ENCODE results near the gene ZRANB3.

ZRANB3 gene

DNA sequence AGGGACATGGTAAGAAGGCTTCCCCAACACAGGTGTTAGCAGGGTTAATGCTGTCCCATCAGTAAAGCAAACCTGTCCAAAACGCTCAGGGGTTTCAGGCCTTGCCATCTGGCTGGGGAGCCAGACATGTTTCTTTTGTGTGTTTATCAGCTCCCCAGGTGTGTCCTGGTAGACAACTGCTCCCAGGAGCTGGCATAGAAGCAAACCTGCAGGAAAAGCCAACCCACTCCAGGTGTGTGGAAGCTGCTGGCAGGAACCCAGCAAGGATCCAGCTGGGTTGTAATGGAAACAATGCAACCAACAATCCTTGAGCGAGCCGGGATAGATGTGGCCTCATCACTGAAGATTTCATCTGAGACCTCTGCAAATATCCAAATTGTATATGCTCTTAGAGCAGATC is 355.8 kb downstream of the ZRANB3 start:
- no peak for DNase-seq (ENCODE audit: low read depth, low spot score)

DNA sequence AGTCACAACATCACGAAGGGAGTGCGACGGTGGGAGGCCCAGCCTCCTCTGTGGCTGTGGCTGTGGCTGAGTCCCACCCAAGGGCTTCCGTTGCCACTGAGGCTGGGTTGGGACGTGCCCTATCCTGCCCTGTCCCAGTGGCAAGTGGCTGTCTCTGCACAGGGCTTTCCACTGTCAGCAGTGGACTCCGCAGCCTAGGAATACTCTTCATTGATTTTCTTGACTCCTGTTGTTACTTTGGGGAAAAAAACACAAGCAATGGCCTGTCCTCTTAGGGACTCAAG is 356.3 kb downstream of the ZRANB3 start:
- no peak for DNase-seq (ENCODE audit: low read depth, low spot score)

DNA sequence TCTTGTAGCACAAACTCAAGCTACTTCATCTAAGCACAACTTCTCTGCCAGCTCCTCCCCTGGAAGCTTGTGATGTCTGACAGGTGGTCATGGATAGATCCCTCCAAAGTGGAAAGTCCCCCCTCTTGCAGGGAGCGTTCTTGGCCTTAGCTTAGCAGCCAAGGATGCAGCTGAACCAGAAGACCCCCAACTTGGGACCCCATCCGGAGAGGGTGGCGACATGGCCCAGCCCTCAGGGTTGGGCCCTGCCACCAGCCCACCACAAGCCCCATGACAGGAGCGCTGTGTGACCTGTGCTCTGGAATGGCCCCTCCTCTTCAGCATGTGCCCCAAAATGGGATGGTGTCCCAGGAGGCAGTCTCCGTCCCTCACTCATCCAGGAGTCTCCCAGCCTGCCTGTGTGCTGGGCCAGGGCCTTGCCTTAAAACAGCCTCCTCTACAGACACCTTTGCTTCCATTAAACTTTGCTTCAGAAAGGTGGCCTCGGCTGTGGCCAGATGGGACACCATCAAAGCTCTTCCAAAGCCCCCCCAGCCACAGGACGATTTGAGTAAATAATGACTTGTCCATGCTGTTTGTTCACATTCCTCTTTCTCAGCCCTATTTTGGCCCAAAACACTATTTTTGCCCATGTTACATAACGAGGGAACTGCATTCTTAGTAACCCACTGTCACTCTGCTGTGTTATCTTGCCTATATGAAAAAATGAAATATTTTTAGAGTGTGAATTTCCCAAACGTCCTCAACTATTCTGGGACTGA is 356.8 kb downstream of the ZRANB3 start:
- DNase-seq (ENCODE audit: low read depth, low spot score) = no peak

DNA sequence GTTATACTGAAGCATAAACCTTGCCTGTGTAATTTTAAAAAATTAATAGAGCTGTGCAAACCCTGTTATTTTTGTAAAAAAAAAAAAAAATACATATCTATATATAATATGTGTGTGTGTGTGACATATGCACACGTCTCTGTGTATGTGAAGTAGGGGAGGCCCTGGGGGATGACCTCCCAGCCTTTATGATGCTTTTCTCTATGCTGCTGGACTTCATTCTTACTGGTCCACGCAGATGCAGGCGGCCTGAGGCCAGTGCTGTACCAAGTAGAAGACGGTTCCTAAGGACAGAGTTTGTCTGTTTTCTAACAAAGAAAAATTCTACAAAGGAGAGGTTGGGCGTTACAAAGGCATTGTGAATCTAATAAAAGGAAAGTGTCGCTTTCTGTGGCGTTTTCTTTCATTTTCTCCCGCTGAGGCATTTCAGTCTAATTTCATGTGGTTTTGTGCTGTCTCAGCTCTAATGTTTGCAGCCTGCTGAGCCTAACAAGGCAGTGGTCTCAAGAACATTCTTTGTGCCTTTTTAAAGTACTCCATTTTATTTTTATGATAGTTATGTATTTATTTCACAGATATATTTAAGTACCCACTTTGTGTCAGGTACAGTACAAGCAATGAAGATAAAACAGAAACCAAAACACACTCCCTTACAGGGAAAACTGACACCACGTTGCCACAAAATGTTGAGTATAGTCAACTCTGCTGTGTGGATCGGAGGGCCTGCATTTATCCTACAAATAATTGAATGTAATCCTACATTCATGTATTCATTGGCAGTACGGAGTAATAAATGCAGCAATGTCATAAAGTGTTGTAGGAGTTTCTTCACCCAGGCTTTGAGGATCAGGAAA is 360.9 kb downstream of the ZRANB3 start:
- DNase-seq (ENCODE audit: low read depth, low spot score) = no peak

DNA sequence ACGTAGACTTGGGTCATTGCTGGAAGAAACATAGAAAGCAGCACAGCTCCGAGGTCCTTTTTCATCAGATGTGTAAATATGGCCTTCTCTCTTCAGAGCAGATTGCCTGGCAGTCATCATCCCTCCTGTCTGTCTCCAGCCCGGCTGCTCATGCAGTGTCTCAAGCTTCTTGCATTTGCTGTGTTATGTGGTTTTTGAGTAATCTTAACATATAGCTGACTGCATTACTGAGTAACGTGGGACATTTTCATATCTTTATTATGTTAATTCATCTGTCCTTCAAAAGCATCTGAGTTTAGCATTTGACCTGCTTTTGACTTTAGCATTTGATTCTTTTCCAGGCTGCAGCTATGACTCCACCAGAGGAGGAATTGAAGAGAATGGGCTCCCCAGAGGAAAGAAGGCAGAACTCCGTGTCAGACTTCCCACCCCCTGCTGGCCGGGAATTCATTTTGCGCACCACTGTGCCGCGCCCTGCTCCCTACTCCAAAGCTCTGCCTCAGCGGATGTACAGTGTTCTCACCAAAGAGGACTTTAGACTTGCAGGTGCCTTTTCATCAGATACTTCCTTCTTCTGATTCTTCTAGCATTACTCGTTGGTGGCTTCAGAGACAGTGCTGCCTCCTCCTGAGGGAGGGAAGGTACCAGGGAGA is 362.7 kb downstream of the ZRANB3 start:
- no peak for DNase-seq (ENCODE audit: low read depth, low spot score)

DNA sequence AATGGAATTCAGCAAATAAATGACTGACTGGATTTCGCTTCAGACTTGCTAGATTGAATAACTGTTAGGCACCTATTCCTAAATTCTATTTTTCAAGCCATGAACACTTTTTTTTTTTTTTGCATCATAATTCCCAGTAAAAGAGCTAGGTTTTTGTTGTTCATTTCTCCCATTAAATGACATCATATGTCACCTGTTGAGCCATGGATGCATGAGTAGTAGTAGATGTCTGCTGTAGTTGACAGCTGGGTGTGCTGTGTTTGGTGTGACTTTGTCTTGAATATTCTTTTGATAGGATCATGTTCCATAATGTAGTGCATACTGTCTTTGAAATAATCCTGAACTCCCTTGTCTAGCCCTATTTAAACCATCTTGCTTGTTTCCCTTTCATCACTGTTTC is 363.7 kb downstream of the ZRANB3 start:
- DNase-seq (ENCODE audit: low read depth, low spot score) = no peak

DNA sequence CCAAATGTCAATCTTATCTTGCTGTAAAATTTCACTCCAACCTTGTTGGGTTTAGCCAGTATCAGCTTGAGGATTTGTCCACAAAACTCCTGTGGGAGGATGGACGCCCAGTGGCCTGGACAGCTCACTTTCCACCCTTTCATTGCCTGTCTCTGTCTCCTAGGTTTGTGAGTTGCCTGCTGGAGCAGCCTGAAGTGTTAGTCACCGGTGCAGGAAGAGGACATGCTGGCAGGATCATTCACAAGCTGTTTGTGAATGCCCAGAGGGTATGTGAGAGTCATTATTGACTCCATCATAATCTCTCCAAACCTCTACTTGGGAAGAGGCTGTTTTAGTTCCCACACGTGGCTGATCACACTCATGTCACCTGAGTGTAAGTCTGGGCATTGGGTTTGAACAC is 366.6 kb downstream of the ZRANB3 start:
- no peak for DNase-seq (ENCODE audit: low read depth, low spot score)

DNA sequence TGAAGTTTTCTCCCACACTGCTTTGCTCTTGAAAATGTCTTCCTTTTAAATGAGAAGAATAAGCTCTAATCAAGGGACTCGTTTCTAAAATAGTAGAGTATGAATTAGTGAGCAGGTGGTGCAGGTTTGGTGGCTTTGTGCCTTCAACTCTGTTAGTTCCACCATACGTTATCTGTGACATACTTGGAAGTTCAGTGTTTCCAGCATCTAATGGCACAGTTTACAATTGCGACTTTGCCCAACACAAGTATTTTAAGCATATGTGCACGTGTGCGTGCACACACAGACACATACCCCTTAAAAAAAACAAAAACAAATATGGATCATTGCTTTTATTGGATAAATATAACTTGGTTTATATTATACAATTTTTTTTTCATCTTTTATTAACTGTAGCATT is 367.1 kb downstream of the ZRANB3 start:
- DNase-seq (ENCODE audit: low read depth, low spot score) = no peak

DNA sequence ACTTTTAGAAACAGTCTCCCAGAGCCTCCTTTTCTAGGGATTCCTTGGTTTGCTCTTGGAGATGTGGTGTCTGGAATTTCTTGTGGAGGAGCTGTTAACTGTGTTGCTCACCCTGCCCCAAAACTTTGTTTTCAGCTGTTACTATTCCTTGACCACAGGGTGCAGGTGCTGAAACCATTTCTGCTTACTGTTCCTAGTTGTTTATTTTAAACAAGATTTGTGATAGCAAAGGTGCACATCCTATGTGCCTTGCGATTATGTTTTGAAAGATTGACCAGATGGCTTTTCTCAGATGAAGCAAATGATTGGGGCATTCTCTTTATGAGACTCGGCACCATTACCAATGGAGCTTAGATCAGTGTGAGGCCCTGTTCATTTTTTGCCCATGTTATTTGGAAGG is 367.7 kb downstream of the ZRANB3 start:
- DNase-seq (ENCODE audit: low read depth, low spot score) = no peak

DNA sequence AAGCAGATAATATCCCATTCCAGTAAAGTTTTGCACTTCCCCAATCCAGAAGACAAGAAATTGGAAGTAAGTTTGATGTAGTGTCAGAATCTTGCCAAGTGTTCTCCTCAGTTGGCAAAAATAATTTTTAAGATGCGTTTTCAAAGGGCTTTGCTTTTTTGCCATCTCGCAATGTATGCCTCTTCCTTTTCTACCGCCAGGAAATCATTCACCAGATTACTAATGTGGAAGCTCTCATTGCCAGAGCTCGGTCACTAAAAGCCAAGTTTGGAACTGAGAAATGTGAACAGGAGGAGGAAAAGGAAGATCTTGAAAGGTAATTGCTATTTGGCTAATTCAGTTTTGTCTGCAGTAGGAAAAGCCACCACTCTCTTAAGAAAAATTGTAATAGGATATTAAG is 368.2 kb downstream of the ZRANB3 start:
- DNase-seq (ENCODE audit: low read depth, low spot score) = no peak

DNA sequence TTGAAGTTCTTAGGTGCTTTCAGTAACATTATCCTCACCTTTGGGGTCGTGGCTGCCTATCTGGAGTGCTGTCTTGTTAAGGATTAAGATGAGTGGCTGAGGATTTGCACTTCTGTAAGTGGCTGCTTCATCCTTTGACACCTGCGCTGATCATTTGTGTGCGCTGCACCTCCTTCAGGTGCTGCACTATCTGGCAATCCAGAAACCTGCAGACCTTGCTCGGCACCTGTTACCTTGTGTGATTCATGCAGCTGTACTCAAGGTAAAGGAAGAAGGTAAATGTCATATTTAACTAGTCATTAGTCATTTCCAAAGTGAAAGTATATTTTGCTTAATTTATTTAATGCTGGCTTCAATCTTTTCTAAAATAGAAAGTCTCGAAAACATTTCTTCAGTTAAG is 368.6 kb downstream of the ZRANB3 start:
- no peak for DNase-seq (ENCODE audit: low read depth, low spot score)

DNA sequence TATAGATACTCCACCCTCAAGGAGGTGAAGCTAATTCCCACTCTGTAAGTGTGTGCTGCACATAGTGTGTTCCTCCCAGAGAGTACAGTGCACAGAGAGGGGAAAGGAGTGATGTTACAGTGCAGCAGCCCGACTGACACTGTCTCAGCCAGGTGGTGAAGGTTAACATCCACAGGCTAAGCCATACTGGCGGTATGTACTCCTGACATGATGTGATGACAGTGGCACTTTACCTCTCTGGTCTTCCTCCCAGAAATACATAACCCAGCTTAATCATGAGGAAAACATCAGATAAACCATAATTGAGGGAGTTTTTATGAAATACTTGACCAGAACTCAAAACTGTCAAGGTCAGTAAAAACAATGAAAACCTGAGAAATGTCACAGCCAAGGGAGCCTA is 371.8 kb downstream of the ZRANB3 start:
- DNase-seq (ENCODE audit: low read depth, low spot score) = no peak

DNA sequence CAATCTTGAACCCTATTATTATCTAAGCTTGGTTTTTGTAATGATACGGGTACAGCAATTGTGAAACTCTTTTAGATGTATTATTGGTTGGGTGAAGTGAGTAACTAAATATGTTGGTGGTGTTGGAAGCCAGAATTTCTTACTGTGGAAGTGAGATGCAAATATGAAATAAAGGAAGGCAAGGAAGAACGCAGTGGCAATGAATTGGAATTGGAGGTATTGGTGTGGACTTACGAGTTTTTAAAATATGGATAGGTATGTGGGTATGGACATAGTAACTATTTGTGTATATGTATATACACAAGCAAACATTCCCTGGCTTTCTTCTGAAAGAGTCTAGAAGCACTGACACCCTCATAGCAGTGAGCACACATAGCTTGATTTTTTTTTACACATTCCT is 373.2 kb downstream of the ZRANB3 start:
- no peak for DNase-seq (ENCODE audit: low read depth, low spot score)

DNA sequence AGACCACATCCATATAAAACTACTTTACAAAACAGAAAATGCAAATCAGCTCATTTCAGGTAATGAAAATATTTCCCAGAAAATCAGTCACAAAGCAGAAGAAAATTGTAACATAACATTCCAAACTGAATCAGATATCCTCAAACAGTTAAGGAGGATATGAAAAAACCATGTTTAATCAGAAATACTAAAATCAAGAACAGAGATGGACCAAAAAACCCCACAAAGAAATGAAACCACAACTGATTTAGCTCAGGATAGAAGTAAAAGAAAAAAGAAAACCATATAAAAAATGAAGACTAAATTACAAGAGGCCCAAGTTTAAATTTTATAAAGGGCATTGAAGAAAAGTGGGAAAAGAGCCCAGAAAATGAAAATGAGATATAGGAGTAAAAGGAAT is 376.1 kb downstream of the ZRANB3 start:
- DNase-seq (ENCODE audit: low read depth, low spot score) = no peak

DNA sequence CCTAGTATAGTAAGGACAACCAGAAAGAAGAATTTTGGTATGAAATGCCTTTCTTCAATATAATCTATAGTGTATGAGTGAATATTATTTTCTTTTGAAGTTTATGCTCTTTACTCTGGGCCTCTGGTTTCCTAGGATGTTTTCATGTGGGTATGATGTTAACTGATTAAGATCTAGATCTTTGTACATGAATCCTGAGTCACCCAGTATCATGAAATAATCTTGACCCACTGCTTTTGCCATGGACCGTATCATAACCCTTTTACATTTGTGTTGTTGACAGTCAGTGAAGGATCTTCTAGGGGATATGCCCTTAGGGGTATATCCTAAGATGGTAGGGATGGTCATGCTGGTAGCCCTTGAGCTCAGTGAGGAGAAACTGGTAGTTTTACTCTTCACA is 378.7 kb downstream of the ZRANB3 start:
- DNase-seq (ENCODE audit: low read depth, low spot score) = no peak

DNA sequence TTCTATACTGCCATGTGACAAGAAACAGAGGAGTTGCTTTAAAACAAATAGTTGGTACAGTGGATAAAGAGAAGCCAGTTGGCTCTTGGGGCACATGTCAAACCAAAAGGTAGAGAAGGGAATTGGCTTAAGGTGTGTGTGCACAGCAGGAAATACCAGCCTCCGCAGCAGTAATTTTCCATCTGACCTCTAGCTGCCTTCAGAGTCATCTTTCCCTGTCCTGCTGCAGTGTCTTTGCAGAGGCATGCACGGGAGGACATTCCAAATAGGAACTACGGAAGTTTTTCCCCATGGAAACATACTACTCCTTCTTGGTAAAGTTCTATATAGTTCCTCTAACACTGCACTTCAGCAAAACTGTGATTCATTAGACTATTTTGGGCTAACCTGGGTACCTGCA is 379.4 kb downstream of the ZRANB3 start:
- DNase-seq (ENCODE audit: low read depth, low spot score) = no peak

DNA sequence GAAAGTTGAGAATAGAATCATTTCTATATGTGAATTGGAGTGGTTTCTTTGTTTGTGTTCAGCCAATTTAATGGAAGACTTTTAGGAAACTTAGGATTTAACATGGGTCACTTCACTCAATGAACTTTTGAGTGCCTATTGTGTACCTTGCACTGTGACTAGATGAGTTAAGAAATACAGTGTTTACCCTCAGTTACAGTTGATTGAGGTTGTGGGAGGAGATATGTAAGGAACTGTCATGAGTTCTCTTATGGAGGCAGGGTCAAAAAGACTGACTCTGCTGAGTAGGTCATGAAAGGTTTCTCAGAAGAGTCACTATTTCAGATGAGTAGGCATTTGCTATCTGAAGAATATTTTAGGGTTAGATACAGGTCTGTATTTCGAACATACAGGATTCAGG is 380.3 kb downstream of the ZRANB3 start:
- no peak for DNase-seq (ENCODE audit: low read depth, low spot score)

DNA sequence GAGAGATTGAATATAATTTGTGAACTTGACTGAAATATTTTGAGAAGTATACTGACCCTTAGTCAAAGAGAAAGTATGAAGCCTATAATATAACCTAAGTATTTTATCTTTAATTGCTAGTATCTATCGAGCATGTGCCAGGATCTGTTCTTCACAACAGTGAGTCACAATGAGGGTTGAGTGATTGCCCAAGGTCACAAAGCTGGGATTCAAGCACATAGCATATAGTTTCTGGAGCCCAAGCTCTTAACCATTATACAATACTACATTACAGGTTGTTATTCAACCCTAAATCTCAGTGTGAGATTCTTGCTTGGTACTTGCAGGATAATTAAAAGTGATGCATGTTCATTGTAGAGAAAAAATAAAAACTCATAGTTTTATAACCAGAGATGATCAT is 381.8 kb downstream of the ZRANB3 start:
- DNase-seq (ENCODE audit: low read depth, low spot score) = no peak

DNA sequence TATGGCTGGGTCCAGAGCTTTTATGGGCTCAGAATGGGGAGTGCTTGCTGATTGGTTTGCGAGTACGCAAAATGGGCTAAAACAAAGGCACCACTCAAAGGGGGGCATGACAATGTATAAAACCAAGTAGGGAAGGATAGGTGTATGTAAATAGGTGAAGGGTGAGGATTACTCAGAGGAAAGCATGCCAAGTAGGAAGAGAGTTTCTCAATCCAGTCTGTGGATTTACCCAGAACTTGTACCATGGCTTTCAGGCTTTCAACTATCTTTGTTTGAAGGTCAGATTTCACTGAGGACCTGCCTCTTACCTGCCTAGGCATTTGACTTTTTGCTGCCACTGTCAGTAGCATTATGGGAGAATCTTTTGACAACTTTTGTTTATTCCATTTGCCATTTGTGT is 386.7 kb downstream of the ZRANB3 start:
- no peak for DNase-seq (ENCODE audit: low read depth, low spot score)

DNA sequence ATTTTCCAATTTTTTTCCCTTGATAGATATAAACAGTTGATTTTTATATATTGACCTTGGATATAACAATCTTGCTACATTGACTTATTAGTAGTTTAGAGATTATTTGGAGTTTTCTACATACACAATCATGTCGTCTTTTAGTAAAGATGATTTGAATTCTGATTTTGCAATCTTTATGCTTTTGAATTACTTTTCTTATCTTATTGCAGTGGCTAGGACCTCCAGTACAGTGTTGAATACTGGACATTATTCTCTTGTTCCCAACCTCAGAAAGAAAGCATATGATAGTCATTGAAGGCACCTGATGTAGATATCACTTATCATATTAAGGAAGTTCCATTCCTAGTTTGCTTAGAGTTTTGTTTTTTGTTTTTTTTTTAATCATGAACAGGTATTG is 388.7 kb downstream of the ZRANB3 start:
- DNase-seq (ENCODE audit: low read depth, low spot score) = no peak

DNA sequence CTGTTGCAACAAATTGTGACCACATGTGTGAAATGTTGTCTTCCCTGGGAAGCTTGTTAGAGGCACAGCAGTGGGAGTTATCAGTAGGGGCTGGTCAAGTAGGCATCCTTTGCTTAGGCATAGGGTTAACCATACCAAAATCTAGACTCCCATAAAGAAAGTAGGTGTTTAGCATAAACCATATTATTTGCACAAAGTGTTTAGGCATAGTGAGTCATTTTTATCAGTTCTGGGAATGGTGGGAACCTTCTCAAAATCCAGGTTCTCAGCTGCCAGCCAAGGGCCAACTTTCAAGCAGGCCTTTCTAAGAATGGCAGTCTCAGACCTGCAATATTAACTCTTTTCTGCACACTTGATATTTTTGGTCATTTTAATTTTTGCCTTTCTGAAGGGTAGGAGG is 390.4 kb downstream of the ZRANB3 start:
- no peak for DNase-seq (ENCODE audit: low read depth, low spot score)

DNA sequence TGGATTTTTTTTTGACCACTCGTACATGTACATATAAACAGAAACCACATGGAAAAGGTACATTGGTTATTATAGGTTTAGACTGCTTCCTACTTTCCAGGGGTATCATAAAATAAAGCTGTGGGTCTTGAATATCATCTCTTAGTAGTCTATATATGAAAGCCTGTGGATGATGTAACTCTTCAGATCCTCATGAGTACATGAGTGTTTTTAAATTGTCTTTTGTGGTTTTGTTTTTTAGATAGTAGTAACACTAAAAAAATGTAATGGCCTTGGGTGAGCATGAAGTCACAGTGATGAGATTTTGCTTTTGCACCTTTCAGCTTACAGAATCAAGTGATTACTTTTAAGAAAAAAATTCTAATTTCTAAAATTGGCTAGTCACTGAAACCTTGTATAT is 398.7 kb downstream of the ZRANB3 start:
- DNase-seq (ENCODE audit: low read depth, low spot score) = no peak

DNA sequence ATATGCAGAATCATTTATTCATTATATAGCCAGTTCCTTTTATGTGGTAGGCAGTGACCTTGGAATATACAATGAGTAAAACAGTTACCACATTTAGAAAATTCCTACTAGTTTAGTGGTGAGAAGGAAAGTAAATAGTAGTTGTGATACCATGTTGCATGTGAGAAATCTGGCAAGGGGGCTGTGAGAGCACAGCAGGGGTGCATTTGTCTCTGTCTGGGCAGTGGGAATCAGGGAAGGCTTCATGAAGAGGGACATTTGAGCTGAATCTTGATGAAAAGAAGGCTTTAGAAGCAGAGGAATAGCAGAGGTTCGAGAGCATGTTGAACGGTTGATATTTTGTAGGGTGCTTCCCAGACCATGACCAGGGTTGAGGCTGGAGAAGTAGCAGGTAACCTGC is 400.3 kb downstream of the ZRANB3 start:
- no peak for DNase-seq (ENCODE audit: low read depth, low spot score)

All from activated CD4-positive, CD25-positive, alpha-beta regulatory T cell treated with anti-CD3 and anti-CD28 coated beads, Interleukin-2, amount 50 U/mL, for 16 hours (primary cell).